Bronchial epithelial cell (primary cell): Measurements from ENCODE around the gene MMP8. TPM values are rescaled to one million over a fixed set of nuclear protein-coding genes. Genes with fewer than 3 reads are reported as not detected.

ENCODE experiments used
- DNase-seq: peaks from one replicate; pipeline ENCODE4 v3.0.0-alpha.2; 2010; ENCODE audit warnings: low read depth
- FAIRE-seq: peaks from 2 replicates; lab custom pipeline; 2011; peaks lifted over from hg19 to GRCh38; lab: Jason Lieb, UNC
- H3K27me3 ChIP-seq: 2 replicates; pipeline ENCODE4 v1.5.1; 2011; ENCODE audit warnings: low read length; ENCODE audit not compliant: control insufficient read depth, insufficient read depth
- H3K36me3 ChIP-seq: 2 replicates; pipeline ENCODE4 v1.5.1; 2011; ENCODE audit warnings: low read length; ENCODE audit not compliant: control insufficient read depth, insufficient read depth
- H3K4me3 ChIP-seq: 2 replicates; pipeline ENCODE4 v1.5.1; 2011; ENCODE audit warnings: mild to moderate bottlenecking, low read depth, low read length, control low read depth
- total RNA-seq: library from RNA; depleted of rRNA; stranded (reverse); fragments of >200 nt; gene quantifications from 2 replicates; pipeline ENCODE4 v1.2.1, GENCODE V29; 2014
- TF ChIP-seq, protein P1 (sequence below): IDR thresholded peaks from 2 replicates; pipeline ENCODE4 v1.5.1; 2011; ENCODE audit warnings: mild to moderate bottlenecking, moderate library complexity, low read length, control low read depth, inconsistent platforms; ENCODE audit not compliant: insufficient read depth, severe bottlenecking

MMP8 gene
- total RNA-seq, 1 donor from 2014 or later, result not detected

DNA sequence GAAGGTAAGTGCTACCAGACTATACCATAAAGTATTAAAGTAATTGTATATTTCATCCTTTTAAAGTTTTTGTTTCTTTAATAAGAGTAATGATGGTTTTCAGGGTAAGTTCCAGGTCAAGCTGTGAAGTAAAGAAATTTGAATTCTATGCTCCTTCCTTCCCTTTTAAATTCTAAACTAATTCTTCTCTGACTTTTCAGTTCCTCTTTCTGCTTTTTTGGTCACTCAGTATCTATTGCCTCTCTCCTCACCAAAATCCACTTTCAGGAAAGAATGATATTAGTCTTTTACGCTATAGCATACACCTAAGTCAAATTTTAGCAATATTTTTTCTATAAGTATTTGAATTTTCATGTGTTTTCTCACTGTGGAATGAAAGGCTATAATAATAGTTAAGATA, 8.2 kb downstream of the MMP8 start:
- no peak overlapping the region for H3K4me3 ChIP-seq
- no peaks in the 10 kb centered on the region for H3K27me3 ChIP-seq
- DNase-seq, result no peak
- no peak for FAIRE-seq
- no peaks in the 10 kb centered on the region for H3K36me3 ChIP-seq
- TF ChIP-seq, protein P1, sequence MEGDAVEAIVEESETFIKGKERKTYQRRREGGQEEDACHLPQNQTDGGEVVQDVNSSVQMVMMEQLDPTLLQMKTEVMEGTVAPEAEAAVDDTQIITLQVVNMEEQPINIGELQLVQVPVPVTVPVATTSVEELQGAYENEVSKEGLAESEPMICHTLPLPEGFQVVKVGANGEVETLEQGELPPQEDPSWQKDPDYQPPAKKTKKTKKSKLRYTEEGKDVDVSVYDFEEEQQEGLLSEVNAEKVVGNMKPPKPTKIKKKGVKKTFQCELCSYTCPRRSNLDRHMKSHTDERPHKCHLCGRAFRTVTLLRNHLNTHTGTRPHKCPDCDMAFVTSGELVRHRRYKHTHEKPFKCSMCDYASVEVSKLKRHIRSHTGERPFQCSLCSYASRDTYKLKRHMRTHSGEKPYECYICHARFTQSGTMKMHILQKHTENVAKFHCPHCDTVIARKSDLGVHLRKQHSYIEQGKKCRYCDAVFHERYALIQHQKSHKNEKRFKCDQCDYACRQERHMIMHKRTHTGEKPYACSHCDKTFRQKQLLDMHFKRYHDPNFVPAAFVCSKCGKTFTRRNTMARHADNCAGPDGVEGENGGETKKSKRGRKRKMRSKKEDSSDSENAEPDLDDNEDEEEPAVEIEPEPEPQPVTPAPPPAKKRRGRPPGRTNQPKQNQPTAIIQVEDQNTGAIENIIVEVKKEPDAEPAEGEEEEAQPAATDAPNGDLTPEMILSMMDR, result no peak

DNA sequence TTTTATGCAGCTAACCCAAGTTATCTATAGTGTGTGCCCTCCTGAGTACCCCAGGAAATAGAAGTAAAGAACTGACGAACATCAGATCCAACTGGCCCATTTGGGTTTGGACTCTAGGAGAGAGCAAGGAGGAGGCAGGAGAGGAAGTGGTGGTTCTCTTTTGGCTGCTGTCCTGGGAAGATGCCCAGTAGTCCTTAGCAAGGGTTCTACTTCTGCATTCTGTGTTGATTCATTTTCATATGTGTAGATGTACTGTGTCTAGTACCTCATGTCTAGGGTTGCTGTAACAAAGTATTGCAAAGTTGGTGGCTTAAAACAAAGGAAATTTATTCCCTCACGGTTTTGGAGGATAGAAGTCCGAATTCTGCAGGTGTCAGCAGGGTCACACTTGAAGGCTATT, 12.6 kb downstream of the MMP8 start:
- FAIRE-seq, result no peak
- Histone ChIP-seq H3K4me3 (no peak overlapping the region), H3K36me3 (no peaks in the 10 kb centered on the region), H3K27me3 (no peaks in the 10 kb centered on the region)
- DNase-seq, result no peak
- TF ChIP-seq, protein P1, result no peak

DNA sequence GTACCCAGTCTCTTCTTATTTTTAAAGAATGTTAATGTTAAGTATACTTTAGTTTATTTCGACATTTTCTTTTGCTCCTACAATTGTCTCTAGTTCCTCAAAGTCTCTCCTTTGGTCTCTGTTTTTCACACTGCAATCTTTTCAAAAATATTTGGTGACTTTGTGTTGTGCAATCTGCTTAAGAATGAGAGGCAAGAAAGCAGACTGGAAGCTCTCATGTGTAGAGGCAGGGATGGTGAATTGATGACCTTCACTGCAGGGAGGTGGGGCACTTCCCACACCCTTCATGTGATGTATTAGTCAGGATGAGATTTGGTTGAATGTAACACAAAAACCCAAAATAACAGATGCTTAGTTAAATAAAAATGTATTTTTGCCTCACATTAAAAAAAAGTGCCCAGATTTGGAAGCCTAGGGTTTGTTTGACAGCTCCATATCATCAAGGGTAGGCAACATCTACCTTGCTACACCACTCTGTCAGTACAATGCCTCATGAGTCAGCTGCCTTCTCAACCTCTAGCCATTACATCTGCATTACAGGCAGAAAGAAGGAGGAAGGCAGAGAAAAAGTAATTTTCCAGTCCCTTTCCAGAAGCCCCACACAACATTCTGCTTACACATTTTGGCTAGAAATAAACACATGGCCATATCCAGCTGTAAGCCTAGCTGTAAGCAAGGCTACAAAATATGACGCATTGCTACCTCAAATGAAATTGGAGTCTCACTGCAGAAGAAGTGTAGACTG, 15.4 kb downstream of the MMP8 start:
- H3K36me3 ChIP-seq, result no peaks in the 10 kb centered on the region
- no peaks in the 10 kb centered on the region for H3K27me3 ChIP-seq
- FAIRE-seq, result no peak
- H3K4me3 ChIP-seq, result no peak overlapping the region
- peak; percentile 41 for DNase-seq
- TF ChIP-seq, protein P1, result no peak

DNA sequence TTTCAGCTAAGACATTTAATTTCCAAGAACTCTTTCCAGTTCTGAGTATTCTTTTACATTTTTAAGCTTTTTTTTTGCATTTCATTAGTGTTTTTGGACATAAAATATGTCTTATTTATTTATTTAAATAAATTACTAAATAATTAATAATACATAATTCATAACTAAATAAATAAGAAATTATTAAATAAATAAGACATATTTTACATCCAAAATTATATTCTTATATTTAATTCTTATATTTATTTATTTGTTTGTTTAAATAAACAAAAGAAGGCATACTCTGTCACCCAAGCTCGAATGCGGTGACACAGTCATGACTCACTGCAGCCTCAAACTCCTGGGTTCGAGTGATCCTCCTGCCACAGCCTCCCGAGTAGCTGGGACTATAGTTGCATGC, 16.1 kb downstream of the MMP8 start:
- Histone ChIP-seq H3K4me3 (no peak overlapping the region), H3K27me3 (no peaks in the 10 kb centered on the region), H3K36me3 (no peaks in the 10 kb centered on the region)
- TF ChIP-seq, protein P1, result no peak
- FAIRE-seq (no peak), DNase-seq (no peak)

DNA sequence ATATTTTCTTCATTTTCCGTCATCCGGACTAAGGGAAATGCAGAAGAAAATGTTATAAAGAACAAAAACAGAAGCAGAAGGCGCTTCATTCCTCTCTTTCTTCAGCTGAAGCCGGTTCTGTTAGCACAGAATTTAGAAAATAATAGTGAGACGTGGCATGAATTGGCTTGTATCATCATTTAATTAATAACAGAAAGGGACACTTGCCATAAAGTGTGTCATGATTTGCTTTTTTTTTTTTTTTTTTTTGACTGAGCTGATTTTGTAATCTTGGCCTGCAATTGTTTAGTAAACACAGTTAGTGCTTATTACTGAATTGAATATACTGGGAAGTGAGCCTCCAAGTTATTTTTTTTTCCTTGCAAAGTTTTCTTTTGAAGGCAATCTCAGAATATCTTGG, 19.1 kb downstream of the MMP8 start, which contains the start of gene MMP27:
Gene MMP27, minus strand, starts transcription at position 144 of the 400 bp plus-strand sequence. Its CDS starts 55 bp downstream, at position 89.
- no peak for FAIRE-seq
- DNase-seq, result no peak

More for the DNA sequence above, 19.1 kb downstream of the MMP8 start, which contains the start of gene MMP27:
- TF ChIP-seq, protein P1, result no peak
- Histone ChIP-seq H3K27me3 (no peaks in the 10 kb centered on the region), H3K36me3 (no peaks in the 10 kb centered on the region), H3K4me3 (no peak within 1 kb of the TSS)
